HepG2 (cell line): ENCODE results near the gene TMEM253. TPM values are rescaled to one million over a fixed set of nuclear protein-coding genes. Genes with fewer than 3 reads are reported as not detected.

Experiments
- ATM ChIP-seq: fragments of 450-650 bp; IDR thresholded peaks from 2 replicates; pipeline ENCODE4 v1.7.1; 2017; ENCODE audit warnings: mild to moderate bottlenecking, borderline replicate concordance
- CHD2 ChIP-seq: IDR thresholded peaks from 2 replicates; pipeline ENCODE4 v1.6.1; 2011; ENCODE audit warnings: low read depth, low read length, improper control_type of control experiment
- HMG20B ChIP-seq: conservative IDR thresholded peaks from 2 replicates; pipeline ENCODE4 v1.6.1; 2016; ENCODE audit warnings: missing genetic modification reagents, missing compliant biosample characterization
- HNF1B ChIP-seq: sonication (generic); formaldehyde crosslinking; IDR thresholded peaks from 2 replicates; pipeline ENCODE4 v1.5.1; 2020; ENCODE audit warnings: mild to moderate bottlenecking, moderate library complexity, missing genetic modification reagents
- ISX ChIP-seq: sonication (generic); formaldehyde crosslinking; conservative IDR thresholded peaks from 2 replicates; pipeline ENCODE4 v1.5.0; 2020; ENCODE audit warnings: missing genetic modification reagents
- MAZ ChIP-seq, 2 experiments: sonication (generic) in 1 of 2; formaldehyde crosslinking in 1 of 2; IDR thresholded peaks; 2 replicates each; pipeline versions ENCODE4 v1.5.0 to v1.6.1; 2012 to 2020; ENCODE audit warnings: low read depth in 2 of 2, mild to moderate bottlenecking in 2 of 2, borderline replicate concordance in 1 of 2, improper control_type of control experiment in 1 of 2, low read length in 1 of 2, missing genetic modification reagents in 1 of 2, moderate library complexity in 1 of 2
- REST ChIP-seq, 2 experiments: IDR thresholded peaks; 2 replicates each; pipeline ENCODE4 v1.6.1; 2011 to 2012; ENCODE audit warnings: low read length in 2 of 2, borderline replicate concordance in 1 of 2, low read depth in 1 of 2, mild to moderate bottlenecking in 1 of 2, moderate library complexity in 1 of 2
- SIX4 ChIP-seq: sonication (generic); formaldehyde crosslinking; IDR thresholded peaks from 2 replicates; pipeline ENCODE4 v1.4.0; 2020; ENCODE audit warnings: missing genetic modification reagents
- SP1 ChIP-seq, 2 experiments: fragments of 450-650 bp in 1 of 2; sonication (generic) in 1 of 2; formaldehyde crosslinking in 1 of 2; IDR thresholded peaks; 2 replicates each; pipeline versions ENCODE4 v1.4.0 to v1.6.1; 2016 to 2020; ENCODE audit warnings: missing genetic modification reagents in 1 of 2
- SRSF4 ChIP-seq: fragments of 200-400 bp; formaldehyde crosslinking; IDR thresholded peaks from one replicate; pipeline ENCODE4 v1.6.1; 2018; ENCODE audit warnings: mild to moderate bottlenecking, low read depth, low read length, moderate library complexity; ENCODE audit not compliant: poor library complexity, severe bottlenecking
- YEATS2 ChIP-seq: sonication (generic); formaldehyde crosslinking; IDR thresholded peaks from 2 replicates; pipeline ENCODE4 v1.4.0; 2020; ENCODE audit warnings: missing genetic modification reagents, borderline replicate concordance
- ZBTB38 ChIP-seq: sonication (generic); formaldehyde crosslinking; IDR thresholded peaks from 2 replicates; pipeline ENCODE4 v1.5.1; 2020; ENCODE audit warnings: mild to moderate bottlenecking, missing genetic modification reagents
- ZFP91 ChIP-seq: sonication (generic); formaldehyde crosslinking; IDR thresholded peaks from 2 replicates; pipeline ENCODE4 v1.9.0; 2022; ENCODE audit warnings: missing genetic modification reagents, mild to moderate bottlenecking, borderline replicate concordance
- ZNF232 ChIP-seq: sonication (generic); formaldehyde crosslinking; IDR thresholded peaks from 2 replicates; pipeline ENCODE4 v1.4.0; 2020; ENCODE audit warnings: missing genetic modification reagents, borderline replicate concordance
- ZNF512B ChIP-seq: sonication (generic); formaldehyde crosslinking; IDR thresholded peaks from 2 replicates; pipeline ENCODE4 v1.5.1; 2020; ENCODE audit warnings: missing genetic modification reagents, mild to moderate bottlenecking, borderline replicate concordance
- ZNF562 ChIP-seq: sonication (generic); formaldehyde crosslinking; IDR thresholded peaks from 2 replicates; pipeline ENCODE4 v1.8.0; 2022; ENCODE audit warnings: missing genetic modification reagents, borderline replicate concordance
- ZNF570 ChIP-seq: sonication (generic); formaldehyde crosslinking; IDR thresholded peaks from 2 replicates; pipeline ENCODE4 v1.4.0; 2020; ENCODE audit warnings: mild to moderate bottlenecking, missing genetic modification reagents, borderline replicate concordance
- ZNF644 ChIP-seq: IDR thresholded peaks from 2 replicates; pipeline ENCODE4 v1.6.1; 2016; ENCODE audit warnings: low read depth
- polyA plus RNA-seq, 8 experiments: library from polyadenylated mRNA; depleted of rRNA in 3 of 8; stranded (reverse) in 7 of 8; unstranded in 1 of 8; fragments of >200 nt; fragmentation: Illumina TruSeq in 4 of 8; extraction: Trizol in 4 of 8; gene quantifications; 2 replicates each; pipeline versions ENCODE4 v1.2.1 to v1.2.3, GENCODE V29; 2011 to 2016; ENCODE audit warnings: low read depth in 4 of 8, missing spikeins in 1 of 8, mixed read lengths in 1 of 8; ENCODE audit not compliant: insufficient read depth in 1 of 8
- total RNA-seq, 5 experiments: library from RNA; depleted of rRNA; stranded (reverse); fragments of >200 nt; fragmentation: Illumina TruSeq; extraction: Trizol; gene quantifications; 2 replicates each; pipeline ENCODE4 v1.2.3, GENCODE V29; 2016; ENCODE audit warnings: low read depth in 1 of 5

TMEM253 gene
- total and polyA plus RNA-seq, 2 of the 13 experiments (the other 11 are each of a cell fraction or from before 2014, with no cell fraction given) = 0.29 to 0.45 TPM

GRCh38 chr14:21054123-21054767, 46.6 kb upstream of the TMEM253 start (continued):
- TF ChIP-seq ZNF562 (CRISPR knock-in tag) (no peak), HMG20B (CRISPR knock-in tag) (peak; percentile 95), YEATS2 (CRISPR knock-in tag) (peak; percentile 40; the same call in 1 of the 2 replicates), SP1 (IDR thresholded peaks at IDR 0.05) (no peak), SP1 (CRISPR knock-in tag; IDR thresholded peaks at IDR 0.05) (peak; percentile 48; the same call in 1 of the 2 replicates), ZNF644 (CRISPR knock-in tag) (peak; percentile 54; the same call in 1 of the 2 replicates), CHD2 (0 out of 2 replicates have a peak, but pooled peaks have one; percentile 23), ZBTB38 (CRISPR knock-in tag) (peak; percentile 70; the same call in 1 of the 2 replicates), HNF1B (CRISPR knock-in tag) (peak; percentile 99), SRSF4 (no peak), ISX (no peak), MAZ (IDR thresholded peaks at IDR 0.05; ENCODE audit: borderline replicate concordance, low read depth, low read length) (no peak), MAZ (CRISPR knock-in tag; IDR thresholded peaks at IDR 0.05; ENCODE audit: low read depth) (peak; percentile 45; the same call in 1 of the 2 replicates), ZFP91 (no peak), REST (IDR thresholded peaks at IDR 0.05; ENCODE audit: borderline replicate concordance in 1 of 2, low read depth in 1 of 2, low read length in 2 of 2) (peak in 1 of 2 experiments; percentile 76; a peak in 1 of 4 replicates), ZNF570 (peak; percentile 61; the same call in 1 of the 2 replicates), SIX4 (CRISPR knock-in tag) (peak; percentile 55), ZNF512B (no peak), ATM (no peak), ZNF232 (CRISPR knock-in tag) (no peak)
